Measurements from ENCODE around the gene LIPM. TPM values are rescaled to one million over a fixed set of nuclear protein-coding genes. Genes with fewer than 3 reads are reported as not detected.
"Not testable (repeated sequence)": the region's sequence is repeated elsewhere in the genome, so short reads cannot be mapped to it uniquely, and the experiment has no call there.

The LIPM gene
- total RNA-seq, 2 experiments from 2014 or later: not detected

- ChIA-PET POLR2A (interaction anchor here (0.9 to 4.4 kb wide), 8 partner anchors 11 to 379 kb away, joined by 3 to 53 read pairs (median 4); partner anchors contain the start of gene STAMBPL1), CTCF (ENCODE audit: unreplicated experiment) (interaction anchor here (0.8 to 4.0 kb wide), 3 partner anchors 97 to 156 kb away, joined by 3 to 68 read pairs (median 6); no protein-coding TSS in a partner anchor)
- Histone ChIP-seq H3K9me2 (ENCODE audit: insufficient read depth, low read length) (no peaks in the 10 kb centered on the region), H3K36me3 (ENCODE audit: insufficient read depth, low read length) (no peaks in the 10 kb centered on the region), H4K20me1 (ENCODE audit: insufficient read depth, low read length) (no peaks in the 10 kb centered on the region), H3K4me2 (ENCODE audit: low read length) (no peak overlapping the region), H3K9me3 (ENCODE audit: low read length) (no peaks in the 10 kb centered on the region), H3K79me2 (ENCODE audit: insufficient read depth, low read depth, low read length) (no peaks in the 10 kb centered on the region), H3K27ac (ENCODE audit: low read depth, low read length, poor library complexity, severe bottlenecking) (no peak overlapping the region), H2AFZ (ENCODE audit: low read length) (peak overlapping the region; percentile 83), H3K4me3 (ENCODE audit: low read depth, low read length, poor library complexity, severe bottlenecking) (no peak overlapping the region), H3K4me1 (ENCODE audit: insufficient read depth, low read length, poor library complexity, severe bottlenecking) (peaks cover 15% of the 10 kb centered on the region)
- DNase-seq (ENCODE audit: low spot score): peak; percentile 88
- intact Hi-C loops (cut with micrococcal nuclease; ENCODE audit: unreplicated experiment): loop anchor here (1.0 to 5.0 kb wide), 4 partner anchors 45 to 381 kb away; partner anchors contain the start of gene STAMBPL1
- TF ChIP-seq, protein P1, sequence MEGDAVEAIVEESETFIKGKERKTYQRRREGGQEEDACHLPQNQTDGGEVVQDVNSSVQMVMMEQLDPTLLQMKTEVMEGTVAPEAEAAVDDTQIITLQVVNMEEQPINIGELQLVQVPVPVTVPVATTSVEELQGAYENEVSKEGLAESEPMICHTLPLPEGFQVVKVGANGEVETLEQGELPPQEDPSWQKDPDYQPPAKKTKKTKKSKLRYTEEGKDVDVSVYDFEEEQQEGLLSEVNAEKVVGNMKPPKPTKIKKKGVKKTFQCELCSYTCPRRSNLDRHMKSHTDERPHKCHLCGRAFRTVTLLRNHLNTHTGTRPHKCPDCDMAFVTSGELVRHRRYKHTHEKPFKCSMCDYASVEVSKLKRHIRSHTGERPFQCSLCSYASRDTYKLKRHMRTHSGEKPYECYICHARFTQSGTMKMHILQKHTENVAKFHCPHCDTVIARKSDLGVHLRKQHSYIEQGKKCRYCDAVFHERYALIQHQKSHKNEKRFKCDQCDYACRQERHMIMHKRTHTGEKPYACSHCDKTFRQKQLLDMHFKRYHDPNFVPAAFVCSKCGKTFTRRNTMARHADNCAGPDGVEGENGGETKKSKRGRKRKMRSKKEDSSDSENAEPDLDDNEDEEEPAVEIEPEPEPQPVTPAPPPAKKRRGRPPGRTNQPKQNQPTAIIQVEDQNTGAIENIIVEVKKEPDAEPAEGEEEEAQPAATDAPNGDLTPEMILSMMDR (conservative IDR thresholded peaks at IDR 0.05; ENCODE audit: low read length): peak; percentile 99
- no peak for TF ChIP-seq EZH2phosphoT487 (IDR thresholded peaks at IDR 0.05; ENCODE audit: borderline replicate concordance, low read depth, low read length)
- no TSS peak for BruUV-seq (replicated peaks)
Observed at GRCh38 chr10:88835096-88835909, 32.8 kb downstream of the LIPM start.

DNA sequence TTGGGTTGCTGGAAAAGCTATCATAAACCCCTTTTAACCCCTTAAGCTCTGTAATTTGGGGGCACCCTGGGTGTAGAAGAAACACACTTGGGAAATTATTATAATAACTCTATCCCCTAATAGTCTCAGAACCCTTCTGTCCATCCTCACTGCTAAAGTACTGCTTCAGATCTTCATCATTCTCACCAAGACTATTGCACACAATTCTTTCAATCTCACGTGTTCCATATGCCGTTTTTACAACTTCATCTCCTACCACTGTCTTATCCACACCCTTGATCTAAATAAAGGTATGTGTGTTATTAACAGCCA is 33.3 kb downstream of the LIPM start:
- intact Hi-C loops (cut with micrococcal nuclease; ENCODE audit: unreplicated experiment): loop anchor here (1.0 to 5.0 kb wide), 4 partner anchors 45 to 381 kb away; partner anchors contain the start of gene STAMBPL1
- BruUV-seq (replicated peaks): no TSS peak
- DNase-seq (ENCODE audit: low spot score): no peak
- TF ChIP-seq, protein P1 (conservative IDR thresholded peaks at IDR 0.05; ENCODE audit: low read length): peak; percentile 1; the same call in 1 of the 2 replicates
- no peak for TF ChIP-seq EZH2phosphoT487 (IDR thresholded peaks at IDR 0.05; ENCODE audit: borderline replicate concordance, low read depth, low read length)
- ChIA-PET POLR2A (interaction anchor here (0.6 to 4.4 kb wide), 9 partner anchors 13 to 378 kb away, joined by 3 to 53 read pairs (median 5); partner anchors contain the start of gene STAMBPL1), CTCF (ENCODE audit: unreplicated experiment) (interaction anchor here (0.8 to 4.0 kb wide), 3 partner anchors 97 to 155 kb away, joined by 3 to 68 read pairs (median 6); no protein-coding TSS in a partner anchor)
- H3K4me3 ChIP-seq (ENCODE audit: low read depth, low read length, poor library complexity, severe bottlenecking): no peak overlapping the region
- no peak overlapping the region for H3K4me2 ChIP-seq (ENCODE audit: low read length)
- no peak overlapping the region for H3K27ac ChIP-seq (ENCODE audit: low read depth, low read length, poor library complexity, severe bottlenecking)
- H2AFZ ChIP-seq (ENCODE audit: low read length): peak overlapping the region; percentile 83; the same call in 1 of the 2 replicates
- no peaks in the 10 kb centered on the region for H3K79me2 ChIP-seq (ENCODE audit: insufficient read depth, low read depth, low read length)
- H3K9me3 ChIP-seq (ENCODE audit: low read length): no peaks in the 10 kb centered on the region
- no peaks in the 10 kb centered on the region for H3K9me2 ChIP-seq (ENCODE audit: insufficient read depth, low read length)
- peaks cover 15% of the 10 kb centered on the region for H3K4me1 ChIP-seq (ENCODE audit: insufficient read depth, low read length, poor library complexity, severe bottlenecking)
- no peaks in the 10 kb centered on the region for H4K20me1 ChIP-seq (ENCODE audit: insufficient read depth, low read length)
- no peaks in the 10 kb centered on the region for H3K36me3 ChIP-seq (ENCODE audit: insufficient read depth, low read length)

GRCh38 chr10:88837632-88838031 is 35.1 kb downstream of the LIPM start:
- intact Hi-C loops (cut with micrococcal nuclease; ENCODE audit: unreplicated experiment): loop anchor here (5.0 kb wide), 1 partner anchor 195 kb away; no protein-coding TSS in a partner anchor
- H2AFZ ChIP-seq (ENCODE audit: low read length); BruUV-seq (replicated peaks); H4K20me1 ChIP-seq (ENCODE audit: insufficient read depth, low read length); H3K36me3 ChIP-seq (ENCODE audit: insufficient read depth, low read length); H3K9me2 ChIP-seq (ENCODE audit: insufficient read depth, low read length); H3K27ac ChIP-seq (ENCODE audit: low read depth, low read length, poor library complexity, severe bottlenecking); H3K79me2 ChIP-seq (ENCODE audit: insufficient read depth, low read depth, low read length); DNase-seq (ENCODE audit: low spot score); H3K4me2 ChIP-seq (ENCODE audit: low read length); H3K4me3 ChIP-seq (ENCODE audit: low read depth, low read length, poor library complexity, severe bottlenecking); H3K9me3 ChIP-seq (ENCODE audit: low read length): not testable (repeated sequence)
- ChIA-PET POLR2A (interaction anchor here (1.0 to 4.4 kb wide), 5 partner anchors 8 to 94 kb away, joined by 3 to 53 read pairs (median 6); partner anchors contain the start of genes ANKRD22 and STAMBPL1), CTCF (ENCODE audit: unreplicated experiment) (interaction anchor here (4.0 kb wide), 1 partner anchor 95 kb away, joined by 68 read pairs; no protein-coding TSS in a partner anchor)
- peaks cover 12% of the 10 kb centered on the region for H3K4me1 ChIP-seq (ENCODE audit: insufficient read depth, low read length, poor library complexity, severe bottlenecking)
